GM12878 (cell line): Measurements from ENCODE around the gene IFNL3.

Experiments
- ATF3 ChIP-seq: IDR thresholded peaks from 2 replicates; pipeline ENCODE4 v1.6.1; 2011; ENCODE audit warnings: low read depth, mild to moderate bottlenecking, low read length, moderate library complexity, borderline replicate concordance; ENCODE audit errors: extremely low read depth
- BRCA1 ChIP-seq: IDR thresholded peaks from 2 replicates; pipeline ENCODE4 v1.6.1; 2011; ENCODE audit warnings: low read depth, low read length, improper control_type of control experiment
- CTCF ChIP-seq, 3 experiments: IDR thresholded peaks in 2 of 3; conservative IDR thresholded peaks in 1 of 3; 2 replicates each; pipeline ENCODE4 v1.5.1; 2011; ENCODE audit warnings: low read depth in 3 of 3, low read length in 3 of 3, mild to moderate bottlenecking in 3 of 3, control low read depth in 2 of 3, moderate library complexity in 2 of 3, inconsistent platforms in 1 of 3, mixed read lengths in 1 of 3; ENCODE audit not compliant: control insufficient read depth in 2 of 3, insufficient read depth in 1 of 3; ENCODE audit errors: extremely low read depth in 1 of 3
- E4F1 ChIP-seq: fragments of 450-650 bp; IDR thresholded peaks from 2 replicates; pipeline ENCODE4 v1.6.1; 2018; ENCODE audit warnings: borderline replicate concordance, mild to moderate bottlenecking; ENCODE audit not compliant: partially characterized antibody
- FOS ChIP-seq: IDR thresholded peaks from 3 replicates; pipeline ENCODE4 v1.6.1; 2011; ENCODE audit warnings: borderline replicate concordance; ENCODE audit not compliant: insufficient read length; ENCODE audit errors: extremely low read depth
- POLR2A ChIP-seq: IDR thresholded peaks from 2 replicates; pipeline ENCODE4 v1.6.1; 2011; ENCODE audit warnings: low read depth, mild to moderate bottlenecking, low read length
- RFX5 ChIP-seq: IDR thresholded peaks from 2 replicates; pipeline ENCODE4 v1.6.1; 2011; ENCODE audit warnings: low read depth, low read length, improper control_type of control experiment
- SP1 ChIP-seq: IDR thresholded peaks from one replicate; pipeline ENCODE4 v1.6.1; 2011; ENCODE audit warnings: low read depth, low read length
- SUZ12 ChIP-seq: fragments of 200-600 bp; sonication (generic); IDR thresholded peaks from one replicate; pipeline ENCODE4 v1.6.1; 2018; ENCODE audit warnings: antibody characterized with exemption, mild to moderate bottlenecking; ENCODE audit not compliant: unreplicated experiment
- USF2 ChIP-seq: IDR thresholded peaks from 2 replicates; pipeline ENCODE4 v1.6.1; 2011; ENCODE audit warnings: low read depth, low read length, improper control_type of control experiment, borderline replicate concordance
- ZNF24 ChIP-seq: fragments of 450-650 bp; IDR thresholded peaks from 2 replicates; pipeline ENCODE4 v1.6.1; 2017; ENCODE audit warnings: antibody characterized with exemption, mild to moderate bottlenecking
- ZNF274 ChIP-seq: IDR thresholded peaks from one replicate; pipeline ENCODE4 v1.8.0; 2011; ENCODE audit not compliant: insufficient read length, insufficient read depth

- TF ChIP-seq POLR2A (no peak), SUZ12 (no peak), BRCA1 (no peak), CTCF (IDR thresholded peaks at IDR 0.05 in 2 of 3, conservative IDR thresholded peaks at IDR 0.05 in 1 of 3; ENCODE audit: control insufficient read depth in 2 of 3, extremely low read depth in 1 of 3, insufficient read depth in 1 of 3, low read depth in 3 of 3, low read length in 3 of 3) (no peak), SP1 (no peak), RFX5 (no peak), ZNF274 (no peak), USF2 (no peak), ATF3 (no peak), ZNF24 (no peak), FOS (no peak), E4F1 (no peak)
These were observed 9.9 kb upstream of the IFNL3 start for GRCh38 chr19:39254531-39255345.
